G401 (cell line): ENCODE data around the gene PSPN. TPM values are rescaled to one million over a fixed set of nuclear protein-coding genes. Genes with fewer than 3 reads are reported as not detected.

Experiments
- DNase-seq: peaks from one replicate; pipeline ENCODE4 v3.0.0-alpha.2; 2015; ENCODE audit warnings: low spot score
- in situ Hi-C: cut with HindIII; loops from 2 replicates; pipeline ENCODE4 v1.10.0; 2016; ENCODE audit warnings: low sequenced_read_pairs, mixed read lengths
- total RNA-seq: library from RNA; depleted of rRNA; stranded (reverse); fragments of >200 nt; shearing (Covaris generic); gene quantifications from 2 replicates; pipeline ENCODE4 v1.2.3, GENCODE V29; 2014; rRNA removed

The PSPN gene
- total RNA-seq: 1.1 and 1.4 TPM in 2 replicates

GRCh38 chr19:6375411-6376010, at the start of gene PSPN:
Gene PSPN (minus strand): TSS chr19:6375933. CDS start chr19:6375849, 84 bp downstream.
- no peak for DNase-seq
- in situ Hi-C loops: no loop called here

- in situ Hi-C loops: no loop called here
- peak; percentile 100 for DNase-seq
These were observed 49.4 kb upstream of the PSPN start for GRCh38 chr19:6424939-6425731.

- in situ Hi-C loops: no loop called here
- DNase-seq: no peak
These were observed 48.6 kb upstream of the PSPN start, which contains the start of gene KHSRP for GRCh38 chr19:6424195-6424938. Gene KHSRP (minus strand): TSS chr19:6424811. CDS start chr19:6424701, 110 bp downstream.

GRCh38 chr19:6423499-6424194, 47.9 kb upstream of the PSPN start:
- DNase-seq: peak; percentile 33

GRCh38 chr19:6421075-6422014, 45.6 kb upstream of the PSPN start:
- in situ Hi-C loops: no loop called here

More at GRCh38 chr19:6423499-6424194, 47.9 kb upstream of the PSPN start:
- in situ Hi-C loops: no loop called here

GRCh38 chr19:6418562-6418932, 42.8 kb upstream of the PSPN start:
- in situ Hi-C loops: no loop called here
- no peak for DNase-seq

More at GRCh38 chr19:6421075-6422014, 45.6 kb upstream of the PSPN start:
- DNase-seq: no peak

GRCh38 chr19:6417713-6418561, 42.2 kb upstream of the PSPN start:
- in situ Hi-C loops: no loop called here
- peak; percentile 87 for DNase-seq

GRCh38 chr19:6416658-6417405, 41.1 kb upstream of the PSPN start:
- in situ Hi-C loops: no loop called here
- DNase-seq: no peak

GRCh38 chr19:6415591-6416190, 40.0 kb upstream of the PSPN start:
- in situ Hi-C loops: no loop called here
- no peak for DNase-seq

- DNase-seq: no peak
- in situ Hi-C loops: no loop called here
These were observed 39.3 kb upstream of the PSPN start for GRCh38 chr19:6414793-6415590.

- in situ Hi-C loops: no loop called here
These were observed 38.2 kb upstream of the PSPN start for GRCh38 chr19:6413721-6414643.

GRCh38 chr19:6413291-6413690, 37.6 kb upstream of the PSPN start:
- no peak for DNase-seq
- in situ Hi-C loops: no loop called here

More at GRCh38 chr19:6413721-6414643, 38.2 kb upstream of the PSPN start:
- no peak for DNase-seq

GRCh38 chr19:6412447-6413091, 36.8 kb upstream of the PSPN start:
- DNase-seq: peak; percentile 49
- in situ Hi-C loops: no loop called here

GRCh38 chr19:6412061-6412446, 36.3 kb upstream of the PSPN start:
- DNase-seq: no peak
- in situ Hi-C loops: no loop called here
